Vagina (tissue), 2 donors: Measurements from ENCODE around the gene ARMC8. TPM values are rescaled to one million over a fixed set of nuclear protein-coding genes. Genes with fewer than 3 reads are reported as not detected.

Experiments
- DNase-seq, 2 donors: peaks; one replicate each; pipeline ENCODE4 v3.0.0-alpha.2; 2017; ENCODE audit errors: extremely low spot score in 2 of 2
- H3K27ac ChIP-seq: fragments of 200-600 bp; sonication (generic); one replicate; pipeline ENCODE4 v1.5.1; 2019
- H3K27me3 ChIP-seq: fragments of 200-600 bp; sonication (generic); one replicate; pipeline ENCODE4 v1.5.1; 2019
- H3K36me3 ChIP-seq, 2 donors: fragments of 200-600 bp; sonication (generic); one replicate each; pipeline ENCODE4 v1.5.1; 2017 to 2019
- H3K4me1 ChIP-seq: fragments of 200-600 bp; sonication (generic); one replicate; pipeline ENCODE4 v1.5.1; 2019
- H3K4me3 ChIP-seq, 2 donors: fragments of 200-600 bp; sonication (generic); 1 replicate in 1 of 2; 2 replicates in 1 of 2; pipeline ENCODE4 v1.5.1; 2016 to 2019
- H3K9me3 ChIP-seq: fragments of 200-600 bp; sonication (generic); one replicate; pipeline ENCODE4 v1.5.1; 2019
- CTCF ChIP-seq, 3 experiments: fragments of 450-650 bp in 2 of 3; fragments of 200-600 bp in 1 of 3; sonication (generic) in 1 of 3; IDR thresholded peaks; one replicate each; pipeline ENCODE4 v1.5.1; 2017 to 2019; ENCODE audit warnings: antibody characterized with exemption in 3 of 3, mild to moderate bottlenecking in 2 of 3, moderate library complexity in 2 of 3
- POLR2A ChIP-seq, 2 donors: fragments of 450-650 bp; IDR thresholded peaks; one replicate each; pipeline ENCODE4 v1.6.1; 2017; ENCODE audit warnings: antibody characterized with exemption in 2 of 2, mild to moderate bottlenecking in 2 of 2, moderate library complexity in 2 of 2
- POLR2AphosphoS5 ChIP-seq, 2 donors: sonication (generic); formaldehyde crosslinking; IDR thresholded peaks; one replicate each; pipeline ENCODE4 v1.9.0; 2017; ENCODE audit warnings: antibody characterized with exemption in 2 of 2, mild to moderate bottlenecking in 2 of 2, low read depth in 1 of 2; ENCODE audit not compliant: insufficient read depth in 1 of 2
- intact Hi-C: fragments of 100-400 bp; cut with DNase I; formaldehyde crosslinking; loops from one replicate; pipeline ENCODE4 v1.15.1; 2023
- total RNA-seq: library from RNA; depleted of rRNA; stranded (reverse); fragments of >200 nt; gene quantifications from one replicate; pipeline ENCODE4 v1.2.3, GENCODE V29; 2016

The ARMC8 gene
- total RNA-seq, 1 donor from 2014 or later = 55.0 TPM

DNA sequence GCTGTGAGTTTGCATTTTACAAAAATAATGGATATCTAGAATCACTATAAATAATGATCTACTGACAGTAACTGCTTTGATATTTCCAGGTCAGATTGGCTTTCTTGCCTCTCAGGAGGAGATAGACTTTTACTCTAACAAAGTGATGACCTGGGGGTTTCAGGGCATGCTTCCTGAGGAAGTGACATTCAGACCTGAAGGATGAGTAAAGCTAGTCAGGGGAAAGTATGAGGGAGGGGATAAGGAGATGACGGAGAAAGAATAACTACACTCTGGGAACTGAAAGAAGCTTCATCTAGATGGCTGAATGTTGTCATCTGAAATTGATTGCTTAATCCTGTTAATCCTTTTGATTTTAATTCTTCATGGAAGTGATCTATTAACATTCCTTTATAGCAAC lies 32.2 kb downstream of the ARMC8 start:
- intact Hi-C loops = no loop called here
- H3K27ac ChIP-seq = no peak overlapping the region
- H3K36me3 ChIP-seq = peaks cover 3 to 16% of the 10 kb centered on the region in 2 donors
- no peak overlapping the region for H3K4me3 ChIP-seq
- H3K27me3 ChIP-seq = no peaks in the 10 kb centered on the region
- no peaks in the 10 kb centered on the region for H3K9me3 ChIP-seq
- TF ChIP-seq POLR2A (IDR thresholded peaks at IDR 0.05) (no peak), POLR2AphosphoS5 (IDR thresholded peaks at IDR 0.05; ENCODE audit: insufficient read depth in 1 of 2, low read depth in 1 of 2) (no peak), CTCF (IDR thresholded peaks at IDR 0.05) (no peak)
- DNase-seq = no peak
- no peaks in the 10 kb centered on the region for H3K4me1 ChIP-seq

DNA sequence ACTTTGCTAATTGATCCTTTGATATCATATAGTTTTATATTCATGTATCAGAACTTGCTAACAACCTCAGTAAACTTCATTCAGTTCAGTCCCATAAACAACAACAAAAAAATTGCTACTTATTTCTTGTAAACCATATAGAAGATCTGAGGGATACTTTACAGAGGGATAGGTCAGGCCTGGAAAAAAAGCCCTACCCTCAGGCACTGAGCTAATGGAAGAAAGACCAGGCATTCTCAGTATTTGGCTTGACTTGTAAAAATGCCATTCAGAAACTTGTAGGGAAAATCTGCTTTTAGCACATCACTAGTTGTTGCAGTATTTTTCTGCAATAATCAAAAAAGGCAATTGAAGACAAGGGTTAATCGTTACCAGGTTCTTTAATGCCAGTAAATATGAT lies 33.1 kb downstream of the ARMC8 start:
- DNase-seq = no peak
- Histone ChIP-seq H3K4me1 (no peaks in the 10 kb centered on the region), H3K36me3 (peaks cover 8 to 24% of the 10 kb centered on the region in 2 donors), H3K4me3 (no peak overlapping the region), H3K27ac (no peak overlapping the region), H3K27me3 (no peaks in the 10 kb centered on the region), H3K9me3 (no peaks in the 10 kb centered on the region)
- TF ChIP-seq POLR2A (IDR thresholded peaks at IDR 0.05) = no peak
- TF ChIP-seq CTCF (IDR thresholded peaks at IDR 0.05) = no peak
- TF ChIP-seq POLR2AphosphoS5 (IDR thresholded peaks at IDR 0.05; ENCODE audit: insufficient read depth in 1 of 2, low read depth in 1 of 2) = no peak
- intact Hi-C loops = no loop called here

GRCh38 chr3:138220788-138221187 lies 33.7 kb downstream of the ARMC8 start:
- peaks cover 8 to 27% of the 10 kb centered on the region in 2 donors for H3K36me3 ChIP-seq
- no peaks in the 10 kb centered on the region for H3K27me3 ChIP-seq
- no peaks in the 10 kb centered on the region for H3K4me1 ChIP-seq

DNA sequence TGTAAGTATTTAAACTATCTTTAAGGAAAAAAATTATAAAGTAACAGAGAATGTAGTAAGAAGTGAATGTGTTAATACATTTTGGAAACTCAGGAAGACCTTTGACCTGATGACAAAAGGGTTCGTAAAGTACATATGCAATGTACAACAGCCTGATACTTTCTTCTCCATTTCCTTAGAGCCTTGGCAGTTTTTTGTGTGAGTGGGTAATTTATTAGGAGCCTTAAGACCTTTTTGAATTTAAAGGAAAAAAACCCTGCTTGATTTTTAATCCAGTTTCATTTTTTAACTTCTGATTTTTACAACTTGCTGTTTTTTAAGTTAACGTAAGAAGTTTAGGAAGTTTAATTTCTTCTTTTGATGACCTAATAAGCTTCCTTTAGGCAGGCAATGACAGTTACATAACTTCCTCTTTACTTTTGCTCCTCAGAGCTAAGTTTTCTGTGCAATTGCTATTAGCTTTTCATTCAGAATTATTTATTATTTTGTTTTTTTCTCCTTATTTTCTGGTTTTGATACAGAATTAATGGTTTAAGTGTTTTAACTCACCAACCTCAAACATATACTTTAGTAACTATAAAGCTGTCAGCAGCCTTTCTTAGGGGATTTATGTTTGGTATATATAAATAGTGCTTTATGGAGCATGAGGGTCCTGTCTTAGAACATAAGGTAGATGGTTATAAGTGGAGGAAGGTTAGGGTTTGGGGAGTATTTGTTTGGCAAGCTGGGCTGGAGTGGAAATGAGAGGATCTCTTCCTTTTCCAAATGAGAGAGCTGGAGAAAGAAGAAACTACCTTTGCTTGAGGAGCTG lies 35.2 kb downstream of the ARMC8 start:
- TF ChIP-seq CTCF (IDR thresholded peaks at IDR 0.05) (no peak), POLR2A (IDR thresholded peaks at IDR 0.05) (no peak), POLR2AphosphoS5 (IDR thresholded peaks at IDR 0.05; ENCODE audit: insufficient read depth in 1 of 2, low read depth in 1 of 2) (no peak)
- Histone ChIP-seq H3K4me1 (no peaks in the 10 kb centered on the region), H3K27me3 (no peaks in the 10 kb centered on the region), H3K36me3 (peaks cover 8 to 42% of the 10 kb centered on the region in 2 donors), H3K9me3 (no peaks in the 10 kb centered on the region), H3K27ac (no peak overlapping the region), H3K4me3 (no peak overlapping the region)
- intact Hi-C loops = no loop called here
- no peak for DNase-seq

More at GRCh38 chr3:138220788-138221187, 33.7 kb downstream of the ARMC8 start:
- TF ChIP-seq POLR2AphosphoS5 (IDR thresholded peaks at IDR 0.05; ENCODE audit: insufficient read depth in 1 of 2, low read depth in 1 of 2) (no peak), CTCF (IDR thresholded peaks at IDR 0.05) (no peak), POLR2A (IDR thresholded peaks at IDR 0.05) (no peak)
- DNase-seq = no peak
- Histone ChIP-seq H3K4me3 (no peak overlapping the region), H3K9me3 (no peaks in the 10 kb centered on the region), H3K27ac (no peak overlapping the region)
- intact Hi-C loops = no loop called here

DNA sequence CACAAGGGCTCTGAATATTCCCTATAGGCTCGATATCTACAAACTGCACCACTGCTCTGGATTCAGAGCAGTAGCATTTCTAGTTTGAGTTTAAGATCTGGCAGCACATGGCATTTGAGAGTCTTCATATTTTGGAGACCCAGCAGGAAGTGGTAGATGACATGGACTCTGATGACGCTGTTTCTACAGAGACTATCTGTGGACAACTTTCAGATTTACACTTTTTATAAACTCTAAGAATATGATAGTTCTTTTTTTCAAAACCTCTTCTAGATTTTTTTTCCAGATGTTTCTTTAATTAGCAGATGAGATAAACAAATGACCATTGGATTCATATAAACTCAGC lies 35.8 kb downstream of the ARMC8 start:
- peaks cover 8 to 45% of the 10 kb centered on the region in 2 donors for H3K36me3 ChIP-seq
- no peak overlapping the region for H3K27ac ChIP-seq

More for the DNA sequence above, 35.8 kb downstream of the ARMC8 start:
- TF ChIP-seq POLR2AphosphoS5 (IDR thresholded peaks at IDR 0.05; ENCODE audit: insufficient read depth in 1 of 2, low read depth in 1 of 2) = no peak
- no peak for TF ChIP-seq POLR2A (IDR thresholded peaks at IDR 0.05)
- TF ChIP-seq CTCF (IDR thresholded peaks at IDR 0.05) = no peak
- intact Hi-C loops = no loop called here
- Histone ChIP-seq H3K4me1 (no peaks in the 10 kb centered on the region), H3K27me3 (no peaks in the 10 kb centered on the region), H3K4me3 (no peak overlapping the region), H3K9me3 (no peaks in the 10 kb centered on the region)
- DNase-seq = no peak
